GM21447 (cell line): Measurements from ENCODE around the gene SLC36A1.

Experiments
- ATAC-seq: cut with Tn5 transposase; IDR thresholded peaks from one replicate; pipeline ENCODE4 v1.9.1; 2021; ENCODE audit not compliant: unreplicated experiment

SLC36A1 gene

GRCh38 chr5:151528996-151529395, 81.6 kb downstream of the SLC36A1 start:
- no peak for ATAC-seq

- no peak for ATAC-seq
Measured at GRCh38 chr5:151531581-151531980, 84.2 kb downstream of the SLC36A1 start.

- ATAC-seq: no peak
Measured at GRCh38 chr5:151532416-151532815, 85.0 kb downstream of the SLC36A1 start.

GRCh38 chr5:151534350-151534749, 86.9 kb downstream of the SLC36A1 start:
- ATAC-seq: no peak

- no peak for ATAC-seq
Measured at GRCh38 chr5:151537044-151537443, 89.6 kb downstream of the SLC36A1 start.

- no peak for ATAC-seq
Measured at GRCh38 chr5:151541571-151541970, 94.2 kb downstream of the SLC36A1 start.
